Activated effector memory CD4-positive, alpha-beta T cell treated with Interleukin-2 at 50 U/mL for 16 hours (primary cell): ENCODE data around the gene IL6.
"Not testable (repeated sequence)": the region's sequence is repeated elsewhere in the genome, so short reads cannot be mapped to it uniquely, and the experiment has no call there.

Source experiments
- DNase-seq: peaks from one replicate; pipeline ENCODE4 v3.0.0-alpha.2; 2020

The IL6 gene

DNA sequence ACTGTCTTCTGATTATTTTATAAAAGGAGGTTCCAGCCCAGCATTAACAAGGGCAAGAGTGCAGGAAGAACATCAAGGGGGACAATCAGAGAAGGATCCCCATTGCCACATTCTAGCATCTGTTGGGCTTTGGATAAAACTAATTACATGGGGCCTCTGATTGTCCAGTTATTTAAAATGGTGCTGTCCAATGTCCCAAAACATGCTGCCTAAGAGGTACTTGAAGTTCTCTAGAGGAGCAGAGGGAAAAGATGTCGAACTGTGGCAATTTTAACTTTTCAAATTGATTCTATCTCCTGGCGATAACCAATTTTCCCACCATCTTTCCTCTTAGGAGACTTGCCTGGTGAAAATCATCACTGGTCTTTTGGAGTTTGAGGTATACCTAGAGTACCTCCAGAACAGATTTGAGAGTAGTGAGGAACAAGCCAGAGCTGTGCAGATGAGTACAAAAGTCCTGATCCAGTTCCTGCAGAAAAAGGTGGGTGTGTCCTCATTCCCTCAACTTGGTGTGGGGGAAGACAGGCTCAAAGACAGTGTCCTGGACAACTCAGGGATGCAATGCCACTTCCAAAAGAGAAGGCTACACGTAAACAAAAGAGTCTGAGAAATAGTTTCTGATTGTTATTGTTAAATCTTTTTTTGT is 2.3 kb downstream of the IL6 start:
- no peak for DNase-seq

- no peak for DNase-seq
Observed at GRCh38 chr7:22730066-22730710, 3.2 kb downstream of the IL6 start.

DNA sequence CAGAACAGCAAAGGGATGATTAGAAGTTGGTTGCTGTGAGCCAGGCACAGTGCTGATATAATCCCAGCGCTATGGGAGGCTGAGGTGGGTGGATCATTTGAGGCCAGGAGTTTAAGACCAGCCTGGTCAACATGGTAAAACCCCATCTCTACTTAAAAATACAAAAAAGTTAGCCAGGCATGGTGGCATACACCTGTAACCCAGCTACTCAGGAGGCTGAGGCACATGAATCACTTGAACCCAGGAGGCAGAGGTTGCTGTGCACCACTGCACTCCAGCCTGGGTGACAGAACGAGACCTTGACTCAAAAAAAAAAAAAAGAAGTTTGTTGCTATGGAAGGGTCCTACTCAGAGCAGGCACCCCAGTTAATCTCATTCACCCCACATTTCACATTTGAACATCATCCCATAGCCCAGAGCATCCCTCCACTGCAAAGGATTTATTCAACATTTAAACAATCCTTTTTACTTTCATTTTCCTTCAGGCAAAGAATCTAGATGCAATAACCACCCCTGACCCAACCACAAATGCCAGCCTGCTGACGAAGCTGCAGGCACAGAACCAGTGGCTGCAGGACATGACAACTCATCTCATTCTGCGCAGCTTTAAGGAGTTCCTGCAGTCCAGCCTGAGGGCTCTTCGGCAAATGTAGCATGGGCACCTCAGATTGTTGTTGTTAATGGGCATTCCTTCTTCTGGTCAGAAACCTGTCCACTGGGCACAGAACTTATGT is 4.1 kb downstream of the IL6 start:
- no peak for DNase-seq

DNA sequence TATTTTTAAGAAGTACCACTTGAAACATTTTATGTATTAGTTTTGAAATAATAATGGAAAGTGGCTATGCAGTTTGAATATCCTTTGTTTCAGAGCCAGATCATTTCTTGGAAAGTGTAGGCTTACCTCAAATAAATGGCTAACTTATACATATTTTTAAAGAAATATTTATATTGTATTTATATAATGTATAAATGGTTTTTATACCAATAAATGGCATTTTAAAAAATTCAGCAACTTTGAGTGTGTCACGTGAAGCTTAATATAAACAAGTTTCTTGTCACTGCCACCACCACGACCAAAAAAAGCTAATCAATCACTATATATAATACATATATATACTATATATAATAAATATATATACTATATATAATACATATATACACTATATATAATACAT is 4.8 kb downstream of the IL6 start:
- DNase-seq: no peak

GRCh38 chr7:22732556-22733126 is 5.6 kb downstream of the IL6 start:
- no peak for DNase-seq

DNA sequence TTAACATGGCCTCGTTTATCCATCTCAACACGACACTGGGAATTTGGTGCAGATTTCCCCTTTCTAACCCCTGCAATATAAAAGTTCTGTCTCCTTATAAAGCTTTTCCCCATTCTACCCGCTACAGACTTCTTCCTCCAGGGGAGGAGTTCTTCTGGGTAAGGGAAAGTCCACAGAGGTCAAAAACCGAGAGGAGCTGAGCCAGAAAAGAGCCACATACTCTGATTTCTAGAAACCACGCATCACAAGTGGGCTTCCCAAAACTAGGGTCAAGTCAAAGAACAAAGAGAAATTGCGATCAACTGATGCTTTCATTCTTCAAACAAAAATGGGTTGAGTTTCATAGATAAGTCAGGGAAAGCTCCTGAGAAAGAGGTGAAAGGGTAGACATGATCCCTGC is 6.8 kb downstream of the IL6 start:
- DNase-seq: no peak

DNA sequence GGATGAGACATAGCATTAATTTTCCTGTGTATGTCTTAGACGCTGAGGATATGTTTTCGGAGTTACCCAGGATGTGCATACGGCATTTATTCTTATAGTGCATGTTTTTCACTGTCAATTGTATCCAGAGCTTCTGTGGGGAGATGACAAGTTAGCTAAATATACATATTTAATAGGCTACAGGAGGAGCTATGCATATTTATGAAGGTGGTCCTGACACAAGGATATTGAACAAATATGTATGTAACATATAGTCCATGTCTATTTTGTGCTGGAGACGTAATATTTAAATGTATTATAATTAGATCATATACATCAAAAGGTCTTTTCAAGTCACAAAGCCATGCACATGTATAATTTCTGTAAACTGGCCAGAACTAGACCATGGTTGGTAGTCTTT is 16.0 kb downstream of the IL6 start:
- DNase-seq: no peak

DNA sequence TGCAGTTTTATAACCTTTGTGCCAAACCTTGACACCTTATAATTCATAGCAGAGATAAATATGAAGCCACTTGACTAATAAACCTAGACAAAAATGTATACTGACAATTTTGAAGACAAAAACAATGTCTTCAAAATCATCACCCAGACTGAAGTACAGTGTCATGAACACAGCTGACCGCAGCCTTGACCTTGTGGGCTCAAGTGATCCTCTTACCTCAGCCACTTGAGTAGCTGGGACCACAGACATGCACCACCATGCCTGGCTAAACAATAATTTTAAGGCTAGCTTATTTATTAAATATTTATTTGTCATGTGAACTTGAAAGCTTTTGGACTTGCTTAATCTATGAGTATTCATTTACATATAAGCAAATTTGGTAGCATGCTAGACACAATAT is 24.3 kb downstream of the IL6 start:
- no peak for DNase-seq

DNA sequence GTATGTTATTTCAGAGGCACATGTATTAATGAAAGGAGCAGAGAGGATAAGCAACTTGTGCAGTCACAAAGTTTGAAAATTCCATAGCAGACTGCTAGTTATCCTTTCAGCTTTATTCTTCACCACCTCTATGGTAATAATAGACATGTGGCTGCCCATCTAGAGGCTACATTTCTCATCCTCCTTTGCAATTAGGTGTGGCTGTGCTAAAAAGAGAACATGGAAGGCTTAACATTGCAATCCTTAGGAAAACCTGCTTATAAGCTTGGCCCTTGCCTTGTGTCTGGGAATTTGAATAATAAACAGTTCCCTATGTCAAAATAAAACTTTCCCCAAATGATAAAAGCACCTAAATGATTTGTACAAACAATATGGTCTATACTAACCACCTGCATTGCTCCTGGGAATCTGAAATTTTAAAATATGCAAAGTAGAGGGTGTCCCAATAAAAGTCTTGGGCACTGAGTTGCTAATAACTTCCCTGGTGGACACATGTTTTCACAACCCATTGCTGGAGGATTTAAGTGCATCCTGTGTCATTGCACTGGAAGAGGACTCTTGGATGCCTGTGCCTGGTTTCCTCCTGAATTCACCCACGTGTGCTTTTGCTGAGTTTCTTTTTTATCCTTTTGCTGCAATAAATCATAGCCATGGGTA is 30.5 kb downstream of the IL6 start:
- DNase-seq: no peak

DNA sequence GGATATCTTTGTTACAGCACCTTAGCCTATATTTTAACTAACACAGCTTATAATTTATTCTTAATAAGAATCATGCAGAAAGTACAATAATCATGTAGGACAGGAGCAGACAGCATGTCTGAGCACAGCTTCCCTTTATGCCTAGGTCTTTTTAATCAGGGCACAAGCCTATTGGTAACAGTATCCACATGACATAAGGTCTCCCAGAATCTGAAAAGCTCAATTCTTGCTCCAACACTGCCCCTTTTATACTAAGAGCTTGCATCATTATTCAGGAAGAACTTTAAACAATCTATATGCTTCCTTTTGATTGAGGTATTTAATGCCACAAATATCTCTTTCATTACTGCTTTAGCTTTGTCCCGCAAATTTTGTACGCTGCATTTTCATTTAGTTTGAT is 31.6 kb downstream of the IL6 start:
- no peak for DNase-seq

- DNase-seq: no peak
Observed at GRCh38 chr7:22759721-22760120, 32.7 kb downstream of the IL6 start.

- DNase-seq: no peak
Observed at GRCh38 chr7:22762866-22763265, 35.9 kb downstream of the IL6 start.

DNA sequence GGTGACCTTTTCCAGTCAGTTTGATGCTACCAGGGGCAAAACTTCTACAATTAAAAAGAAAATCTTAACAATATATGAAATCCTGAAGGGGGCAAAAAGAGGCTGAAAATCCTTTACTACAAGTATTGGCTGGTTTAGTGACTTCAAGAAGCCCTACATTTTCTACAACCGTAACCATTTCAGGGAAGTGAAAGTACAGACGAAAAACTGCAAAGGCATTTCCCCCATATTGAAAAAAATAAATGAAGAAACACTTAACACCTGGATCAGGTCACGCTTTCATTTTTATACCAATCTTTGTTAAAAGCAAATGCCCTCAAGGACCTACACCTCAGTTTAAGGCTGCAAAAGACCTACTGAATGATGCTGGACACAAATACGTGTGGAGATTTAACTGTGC is 38.6 kb downstream of the IL6 start:
- no peak for DNase-seq

DNA sequence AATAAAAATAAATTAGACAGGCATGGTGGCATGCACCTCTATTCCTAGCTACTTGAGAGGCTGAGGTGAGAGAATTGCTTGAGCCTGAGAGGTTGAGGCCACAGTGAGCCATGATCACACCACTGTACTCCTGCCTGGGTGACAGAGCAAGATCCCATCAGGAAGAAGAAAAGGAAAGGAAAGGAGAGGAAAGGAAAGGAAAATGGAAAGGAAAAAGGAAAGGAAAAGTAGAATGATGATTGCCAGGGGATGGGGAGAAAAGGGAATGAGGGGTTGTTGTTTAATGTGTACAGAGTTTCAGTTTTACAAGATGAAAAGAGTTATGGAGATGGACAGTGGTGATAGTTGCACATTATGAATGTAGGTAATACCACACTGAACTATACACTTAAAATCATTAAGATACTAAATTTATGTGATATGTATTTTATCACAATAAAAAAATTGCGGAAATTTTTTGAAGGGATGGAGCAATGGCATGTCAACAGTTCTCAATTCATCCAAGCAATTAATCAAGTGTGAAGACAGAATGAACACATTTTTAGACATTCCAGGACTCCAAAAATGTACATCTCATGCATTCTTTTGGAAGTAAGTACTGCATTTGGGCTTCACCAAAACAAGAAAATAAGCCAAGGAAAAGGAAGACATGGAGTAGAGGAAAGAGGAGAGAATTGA is 44.3 kb downstream of the IL6 start:
- DNase-seq: no peak

- DNase-seq: no peak
Observed at GRCh38 chr7:22771872-22772228, 44.9 kb downstream of the IL6 start.

- no peak for DNase-seq
Observed at GRCh38 chr7:22772885-22773284, 45.9 kb downstream of the IL6 start.

DNA sequence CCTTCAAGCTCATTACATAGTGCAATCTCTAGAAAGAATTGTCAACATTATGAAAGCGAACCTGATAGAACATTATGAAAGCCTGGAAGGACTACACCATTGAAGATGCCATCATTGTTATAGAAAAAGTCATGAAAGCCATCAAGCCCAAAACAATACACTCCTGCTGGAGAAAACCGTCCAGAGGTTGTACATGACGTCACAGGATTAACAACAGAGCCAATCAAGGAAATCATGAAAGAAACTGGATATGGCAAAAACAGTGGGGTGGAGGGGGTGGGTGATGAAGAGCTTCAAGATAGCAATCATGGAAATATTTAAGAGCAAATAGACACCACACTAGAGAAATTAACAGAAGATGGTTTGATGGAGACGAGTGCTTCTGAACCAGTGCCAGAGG is 50.0 kb downstream of the IL6 start:
- no peak for DNase-seq

DNA sequence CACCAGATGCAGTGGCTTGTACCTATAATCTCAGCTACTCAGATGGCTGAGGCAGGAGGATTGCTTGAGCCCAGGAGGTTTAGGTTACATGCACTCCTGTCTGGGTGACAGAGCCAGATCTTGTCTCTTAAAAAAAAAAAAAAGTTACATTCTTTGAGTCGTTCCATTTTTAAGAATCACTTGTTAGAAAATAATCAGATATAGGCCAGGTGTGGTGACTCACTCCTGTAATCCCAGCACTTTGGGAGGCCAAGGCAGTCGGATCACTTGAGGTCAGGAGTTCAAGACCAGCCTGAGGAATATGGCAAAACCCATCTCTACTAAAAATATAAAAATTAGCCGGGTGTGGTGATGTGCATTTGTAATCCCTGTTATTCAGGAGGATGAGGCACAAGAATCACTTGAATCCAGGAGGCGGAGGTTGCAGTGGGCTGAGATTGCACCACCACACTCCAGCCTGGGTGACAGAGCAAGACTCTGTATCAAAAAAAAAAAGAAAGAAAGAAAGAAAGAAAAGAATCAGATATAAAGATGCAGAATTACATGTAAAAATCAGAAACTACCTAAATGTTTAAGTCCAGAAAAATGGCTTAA is 52.8 kb downstream of the IL6 start:
- DNase-seq: not testable (repeated sequence)

GRCh38 chr7:22781230-22781711 is 54.3 kb downstream of the IL6 start:
- DNase-seq: no peak
